Gastroesophageal sphincter (tissue), 3 donors: ENCODE measurements around the gene NDUFS8.

Experiments used
- EP300 ChIP-seq: sonication (generic); formaldehyde crosslinking; IDR thresholded peaks from one replicate; pipeline ENCODE4 v1.6.1; 2017; ENCODE audit warnings: antibody characterized with exemption, mild to moderate bottlenecking
- POLR2A ChIP-seq, 2 donors: fragments of 450-650 bp; IDR thresholded peaks; one replicate each; pipeline ENCODE4 v1.6.1; 2017; ENCODE audit warnings: antibody characterized with exemption in 2 of 2, mild to moderate bottlenecking in 2 of 2, moderate library complexity in 1 of 2
- POLR2AphosphoS5 ChIP-seq: sonication (generic); formaldehyde crosslinking; IDR thresholded peaks from one replicate; pipeline ENCODE4 v1.6.1; 2017; ENCODE audit warnings: antibody characterized with exemption
- TF ChIP-seq, protein P1 (sequence below), 4 experiments: fragments of 200-600 bp in 2 of 4; fragments of 450-650 bp in 2 of 4; sonication (generic) in 1 of 4; IDR thresholded peaks; one replicate each; pipeline ENCODE4 v1.5.1; 2017 to 2019; ENCODE audit warnings: antibody characterized with exemption in 4 of 4, mild to moderate bottlenecking in 2 of 4, moderate library complexity in 2 of 4

DNA sequence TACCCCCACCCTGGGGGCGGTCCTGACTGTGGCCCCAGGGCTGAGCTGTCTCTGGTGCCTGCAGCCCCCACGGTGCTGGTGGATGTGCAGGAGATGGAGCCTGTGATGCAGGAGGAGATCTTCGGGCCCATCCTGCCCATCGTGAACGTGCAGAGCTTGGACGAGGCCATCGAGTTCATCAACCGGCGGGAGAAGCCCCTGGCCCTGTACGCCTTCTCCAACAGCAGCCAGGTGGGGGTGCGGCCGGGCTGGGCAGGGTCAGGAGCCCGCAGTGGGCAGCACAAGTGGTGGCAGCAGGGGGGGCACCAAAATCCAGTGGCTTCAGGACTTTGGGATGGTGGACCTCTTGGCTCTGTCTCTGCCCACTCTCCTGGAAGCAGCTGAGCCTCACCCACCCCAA is 8.0 kb upstream of the NDUFS8 start:
- TF ChIP-seq, protein P1, sequence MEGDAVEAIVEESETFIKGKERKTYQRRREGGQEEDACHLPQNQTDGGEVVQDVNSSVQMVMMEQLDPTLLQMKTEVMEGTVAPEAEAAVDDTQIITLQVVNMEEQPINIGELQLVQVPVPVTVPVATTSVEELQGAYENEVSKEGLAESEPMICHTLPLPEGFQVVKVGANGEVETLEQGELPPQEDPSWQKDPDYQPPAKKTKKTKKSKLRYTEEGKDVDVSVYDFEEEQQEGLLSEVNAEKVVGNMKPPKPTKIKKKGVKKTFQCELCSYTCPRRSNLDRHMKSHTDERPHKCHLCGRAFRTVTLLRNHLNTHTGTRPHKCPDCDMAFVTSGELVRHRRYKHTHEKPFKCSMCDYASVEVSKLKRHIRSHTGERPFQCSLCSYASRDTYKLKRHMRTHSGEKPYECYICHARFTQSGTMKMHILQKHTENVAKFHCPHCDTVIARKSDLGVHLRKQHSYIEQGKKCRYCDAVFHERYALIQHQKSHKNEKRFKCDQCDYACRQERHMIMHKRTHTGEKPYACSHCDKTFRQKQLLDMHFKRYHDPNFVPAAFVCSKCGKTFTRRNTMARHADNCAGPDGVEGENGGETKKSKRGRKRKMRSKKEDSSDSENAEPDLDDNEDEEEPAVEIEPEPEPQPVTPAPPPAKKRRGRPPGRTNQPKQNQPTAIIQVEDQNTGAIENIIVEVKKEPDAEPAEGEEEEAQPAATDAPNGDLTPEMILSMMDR (IDR thresholded peaks at IDR 0.05) = no peak
- TF ChIP-seq POLR2AphosphoS5 = no peak
- no peak for TF ChIP-seq POLR2A (IDR thresholded peaks at IDR 0.05)
- TF ChIP-seq EP300 = no peak
